ENCODE measurements around the gene PTPRJ. TPM values are rescaled to one million over a fixed set of nuclear protein-coding genes. Genes with fewer than 3 reads are reported as not detected.

PTPRJ gene
- total RNA-seq, 1 experiment from 2014 or later = 43.7 TPM

DNA sequence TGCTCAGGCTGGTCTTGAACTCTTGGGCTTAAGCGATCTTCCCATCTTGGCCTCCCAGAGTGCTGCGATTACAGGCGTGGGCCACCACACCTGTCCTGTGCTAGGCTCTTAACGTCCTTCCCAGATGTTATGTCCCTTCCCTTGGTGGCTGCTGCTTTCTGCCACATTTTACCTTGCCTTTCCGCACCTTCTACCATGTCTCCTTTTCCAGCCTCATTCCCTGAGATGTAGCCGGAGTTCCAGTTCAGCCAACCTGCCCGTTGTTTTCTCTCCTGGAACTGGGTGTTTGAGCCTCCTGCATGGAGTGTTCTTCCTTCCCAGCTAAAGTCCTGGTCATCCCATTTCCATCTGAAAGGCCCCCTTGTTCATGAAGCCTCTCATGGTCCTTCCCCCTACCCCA, 95.3 kb downstream of the PTPRJ start:
- no TSS peak for BruUV-seq (replicated peaks)
- CTCF ChIA-PET = no interaction called here

DNA sequence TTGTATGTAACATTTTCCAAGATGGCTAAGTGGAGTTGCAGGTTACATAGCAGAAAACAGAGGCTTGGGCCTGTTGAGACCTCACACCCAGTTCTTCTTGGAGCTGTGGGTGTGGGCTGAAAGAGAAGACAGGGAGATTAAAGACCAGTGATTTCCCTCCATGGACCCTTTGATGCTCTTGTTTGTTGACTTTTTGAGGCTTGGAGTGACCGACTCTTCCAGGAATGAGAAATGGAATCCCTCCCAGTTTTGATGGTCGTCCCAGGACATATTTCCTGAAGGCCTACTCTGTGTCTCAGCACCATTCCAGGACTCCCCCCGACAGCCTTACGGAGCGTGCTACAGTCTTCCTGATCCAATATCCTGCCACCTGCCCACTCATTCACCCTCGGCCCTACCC, 96.9 kb downstream of the PTPRJ start:
- CTCF ChIA-PET = no interaction called here
- H3K4me2 ChIP-seq = no peak overlapping the region

More for the DNA sequence above, 95.3 kb downstream of the PTPRJ start:
- POLR2A ChIA-PET (ENCODE audit: unreplicated experiment) = interaction anchor here (0.7 kb wide), 2 partner anchors 12 to 138 kb away, joined by 5 to 6 read pairs; no protein-coding TSS in a partner anchor
- Histone ChIP-seq H3K36me3 (ENCODE audit: low read depth) (0 out of 2 replicates have a peak, but pooled peaks cover 4% of the 10 kb centered on the region), H4K20me1 (ENCODE audit: insufficient read depth) (no peaks in the 10 kb centered on the region), H3K4me1 (replicated peaks; ENCODE audit: insufficient read depth) (0 out of 2 replicates have a peak, but pooled peaks cover 3% of the 10 kb centered on the region), H3K4me2 (no peak overlapping the region), H3K4me3 (no peak overlapping the region), H2AFZ (no peak overlapping the region), H3K9me3 (ENCODE audit: insufficient read depth, low read depth) (no peaks in the 10 kb centered on the region), H3K79me2 (ENCODE audit: low read depth) (peaks cover 8% of the 10 kb centered on the region; the same call in 1 of the 2 replicates), H3K27ac (no peak overlapping the region), H3K9me2 (ENCODE audit: insufficient read depth) (no peaks in the 10 kb centered on the region), H3F3A (ENCODE audit: insufficient read depth, low read depth) (peaks cover 3% of the 10 kb centered on the region; the same call in 1 of the 2 replicates), H3K27me3 (ENCODE audit: insufficient read depth, low read depth) (no peaks in the 10 kb centered on the region)
- no peak for DNase-seq
- TF ChIP-seq, protein P1, sequence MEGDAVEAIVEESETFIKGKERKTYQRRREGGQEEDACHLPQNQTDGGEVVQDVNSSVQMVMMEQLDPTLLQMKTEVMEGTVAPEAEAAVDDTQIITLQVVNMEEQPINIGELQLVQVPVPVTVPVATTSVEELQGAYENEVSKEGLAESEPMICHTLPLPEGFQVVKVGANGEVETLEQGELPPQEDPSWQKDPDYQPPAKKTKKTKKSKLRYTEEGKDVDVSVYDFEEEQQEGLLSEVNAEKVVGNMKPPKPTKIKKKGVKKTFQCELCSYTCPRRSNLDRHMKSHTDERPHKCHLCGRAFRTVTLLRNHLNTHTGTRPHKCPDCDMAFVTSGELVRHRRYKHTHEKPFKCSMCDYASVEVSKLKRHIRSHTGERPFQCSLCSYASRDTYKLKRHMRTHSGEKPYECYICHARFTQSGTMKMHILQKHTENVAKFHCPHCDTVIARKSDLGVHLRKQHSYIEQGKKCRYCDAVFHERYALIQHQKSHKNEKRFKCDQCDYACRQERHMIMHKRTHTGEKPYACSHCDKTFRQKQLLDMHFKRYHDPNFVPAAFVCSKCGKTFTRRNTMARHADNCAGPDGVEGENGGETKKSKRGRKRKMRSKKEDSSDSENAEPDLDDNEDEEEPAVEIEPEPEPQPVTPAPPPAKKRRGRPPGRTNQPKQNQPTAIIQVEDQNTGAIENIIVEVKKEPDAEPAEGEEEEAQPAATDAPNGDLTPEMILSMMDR (conservative IDR thresholded peaks at IDR 0.05) = no peak
- TF ChIP-seq EZH2 (IDR thresholded peaks at IDR 0.05; ENCODE audit: low read depth) = no peak
- intact Hi-C loops (cut with micrococcal nuclease; ENCODE audit: unreplicated experiment) = no loop called here

DNA sequence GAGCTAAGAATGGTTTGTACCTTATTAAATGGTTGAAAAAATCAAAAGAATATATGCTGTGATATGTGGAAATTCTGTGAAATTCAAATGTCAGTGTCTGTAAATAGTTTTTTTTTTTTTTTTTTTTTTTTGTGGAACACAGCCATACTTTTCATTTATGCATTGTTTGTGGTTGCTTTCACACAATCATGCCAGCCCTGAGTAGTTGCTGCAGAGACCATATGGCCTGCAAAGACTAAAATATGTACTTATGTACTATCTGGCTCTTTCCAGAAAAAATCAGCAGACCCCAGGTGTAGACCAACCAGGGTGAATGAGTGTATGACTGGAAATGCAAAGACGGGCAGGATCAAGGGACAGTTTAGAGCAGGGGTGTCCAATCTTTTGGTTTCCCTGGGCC, 98.3 kb downstream of the PTPRJ start:
- Histone ChIP-seq H3K9me2 (ENCODE audit: insufficient read depth) (no peaks in the 10 kb centered on the region), H3K4me2 (no peak overlapping the region), H3K9me3 (ENCODE audit: insufficient read depth, low read depth) (no peaks in the 10 kb centered on the region), H3K27me3 (ENCODE audit: insufficient read depth, low read depth) (no peaks in the 10 kb centered on the region), H3K36me3 (ENCODE audit: low read depth) (peaks cover 11% of the 10 kb centered on the region; the same call in 1 of the 2 replicates), H3K27ac (no peak overlapping the region), H2AFZ (no peak overlapping the region), H3K79me2 (ENCODE audit: low read depth) (peaks cover 28% of the 10 kb centered on the region), H3K4me3 (no peak overlapping the region), H3K4me1 (replicated peaks; ENCODE audit: insufficient read depth) (0 out of 2 replicates have a peak, but pooled peaks cover 3% of the 10 kb centered on the region), H3F3A (ENCODE audit: insufficient read depth, low read depth) (0 out of 2 replicates have a peak, but pooled peaks cover 9% of the 10 kb centered on the region), H4K20me1 (ENCODE audit: insufficient read depth) (no peaks in the 10 kb centered on the region)
- CTCF ChIA-PET = no interaction called here
- TF ChIP-seq, protein P1 (conservative IDR thresholded peaks at IDR 0.05) = no peak
- TF ChIP-seq EZH2 (IDR thresholded peaks at IDR 0.05; ENCODE audit: low read depth) = no peak
- BruUV-seq (replicated peaks) = no TSS peak
- intact Hi-C loops (cut with micrococcal nuclease; ENCODE audit: unreplicated experiment) = no loop called here
- DNase-seq = no peak
- POLR2A ChIA-PET (ENCODE audit: unreplicated experiment) = no interaction called here

More for the DNA sequence above, 96.9 kb downstream of the PTPRJ start:
- TF ChIP-seq EZH2 (IDR thresholded peaks at IDR 0.05; ENCODE audit: low read depth) = no peak
- TF ChIP-seq, protein P1 (conservative IDR thresholded peaks at IDR 0.05) = no peak
- no peaks in the 10 kb centered on the region for H3K9me2 ChIP-seq (ENCODE audit: insufficient read depth)
- H3K27ac ChIP-seq = no peak overlapping the region
- intact Hi-C loops (cut with micrococcal nuclease; ENCODE audit: unreplicated experiment) = no loop called here
- no peaks in the 10 kb centered on the region for H3K27me3 ChIP-seq (ENCODE audit: insufficient read depth, low read depth)
- no peaks in the 10 kb centered on the region for H4K20me1 ChIP-seq (ENCODE audit: insufficient read depth)
- no peak overlapping the region for H2AFZ ChIP-seq
- H3K4me3 ChIP-seq = no peak overlapping the region
- BruUV-seq (replicated peaks) = no TSS peak
- no peak for DNase-seq
- no peaks in the 10 kb centered on the region for H3K9me3 ChIP-seq (ENCODE audit: insufficient read depth, low read depth)
- POLR2A ChIA-PET (ENCODE audit: unreplicated experiment) = interaction anchor here (0.6 kb wide), 1 partner anchor 77 kb away, joined by 11 read pairs; no protein-coding TSS in a partner anchor
- 0 out of 2 replicates have a peak, but pooled peaks cover 7% of the 10 kb centered on the region for H3K36me3 ChIP-seq (ENCODE audit: low read depth)
- H3F3A ChIP-seq (ENCODE audit: insufficient read depth, low read depth) = peaks cover 3% of the 10 kb centered on the region; the same call in 1 of the 2 replicates
- peaks cover 16% of the 10 kb centered on the region for H3K79me2 ChIP-seq (ENCODE audit: low read depth)
- H3K4me1 ChIP-seq (replicated peaks; ENCODE audit: insufficient read depth) = 0 out of 2 replicates have a peak, but pooled peaks cover 3% of the 10 kb centered on the region

Measured in PC-9 (cell line).